Measurements from ENCODE around the gene LCE1B.

GRCh38 chr1:152811050-152811449 lies 721 bp upstream of the LCE1B start:
- no peak for TF ChIP-seq SNAI2 (CRISPR knock-in tag; IDR thresholded peaks at IDR 0.05)
- TF ChIP-seq ZNF70 (CRISPR knock-in tag; IDR thresholded peaks at IDR 0.05), result no peak
- TF ChIP-seq ZNF565 (CRISPR knock-in tag; conservative IDR thresholded peaks at IDR 0.05; ENCODE audit: low read depth), result no peak
- no peak for TF ChIP-seq ARNTL (CRISPR knock-in tag; IDR thresholded peaks at IDR 0.05; ENCODE audit: borderline replicate concordance, low read depth)
- TF ChIP-seq ZFP3 (CRISPR knock-in tag; IDR thresholded peaks at IDR 0.05), result no peak
- no peak for TF ChIP-seq GLIS3 (CRISPR knock-in tag; IDR thresholded peaks at IDR 0.05)
- no peak for TF ChIP-seq OSR1 (CRISPR knock-in tag; IDR thresholded peaks at IDR 0.05)
- TF ChIP-seq, protein P1, sequence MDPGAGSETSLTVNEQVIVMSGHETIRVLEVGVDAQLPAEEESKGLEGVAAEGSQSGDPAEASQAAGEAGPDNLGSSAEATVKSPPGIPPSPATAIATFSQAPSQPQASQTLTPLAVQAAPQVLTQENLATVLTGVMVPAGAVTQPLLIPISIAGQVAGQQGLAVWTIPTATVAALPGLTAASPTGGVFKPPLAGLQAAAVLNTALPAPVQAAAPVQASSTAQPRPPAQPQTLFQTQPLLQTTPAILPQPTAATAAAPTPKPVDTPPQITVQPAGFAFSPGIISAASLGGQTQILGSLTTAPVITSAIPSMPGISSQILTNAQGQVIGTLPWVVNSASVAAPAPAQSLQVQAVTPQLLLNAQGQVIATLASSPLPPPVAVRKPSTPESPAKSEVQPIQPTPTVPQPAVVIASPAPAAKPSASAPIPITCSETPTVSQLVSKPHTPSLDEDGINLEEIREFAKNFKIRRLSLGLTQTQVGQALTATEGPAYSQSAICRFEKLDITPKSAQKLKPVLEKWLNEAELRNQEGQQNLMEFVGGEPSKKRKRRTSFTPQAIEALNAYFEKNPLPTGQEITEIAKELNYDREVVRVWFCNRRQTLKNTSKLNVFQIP (CRISPR knock-in tag; IDR thresholded peaks at IDR 0.05; ENCODE audit: borderline replicate concordance, low read depth), result no peak
- TF ChIP-seq CSDC2 (CRISPR knock-in tag; IDR thresholded peaks at IDR 0.05), result no peak
- no peak for TF ChIP-seq TOX (CRISPR knock-in tag; IDR thresholded peaks at IDR 0.05; ENCODE audit: borderline replicate concordance)

Data from SK-N-SH treated with all-trans-retinoic acid at 6 μM for 48 hours (cell line).